RWPE2 (cell line): ENCODE measurements around the gene CIB1.
A peak's percentile ranks its signal among the peaks of the same experiment; 100 is the strongest.

Experiments used
- ATAC-seq: fragments of 200-7000 bp; cut with Tn5 transposase; 3 replicates; pipeline ENCODE4 v1.9.1; 2021; ENCODE audit warnings: low read depth
- DNase-seq: peaks from one replicate; pipeline ENCODE4 v3.0.0-alpha.2; 2020; ENCODE audit warnings: low spot score
- H3K27ac ChIP-seq: fragments of 450-650 bp; 2 replicates; pipeline ENCODE4 v1.5.1; 2017; ENCODE audit warnings: mild to moderate bottlenecking; ENCODE audit not compliant: poor library complexity, severe bottlenecking
- H3K27me3 ChIP-seq: fragments of 250-450 bp; sonication (Bioruptor Pico); 2 replicates; pipeline ENCODE4 v1.5.1; 2021; ENCODE audit warnings: mild to moderate bottlenecking, moderate library complexity; ENCODE audit not compliant: insufficient read depth, poor library complexity, severe bottlenecking
- H3K36me3 ChIP-seq: fragments of 250-450 bp; sonication (Bioruptor Pico); 2 replicates; pipeline ENCODE4 v1.5.1; 2020; ENCODE audit warnings: low read depth, mild to moderate bottlenecking, moderate library complexity
- H3K4me1 ChIP-seq: fragments of 250-450 bp; sonication (Bioruptor Pico); 2 replicates; pipeline ENCODE4 v1.5.1; 2021; ENCODE audit warnings: mild to moderate bottlenecking, moderate library complexity; ENCODE audit not compliant: insufficient read depth, poor library complexity, severe bottlenecking
- H3K4me3 ChIP-seq: fragments of 250-450 bp; sonication (Bioruptor Pico); 2 replicates; pipeline ENCODE4 v1.5.1; 2021; ENCODE audit warnings: mild to moderate bottlenecking, moderate library complexity; ENCODE audit not compliant: severe bottlenecking
- H3K9me3 ChIP-seq: fragments of 250-450 bp; sonication (Bioruptor Pico); 2 replicates; pipeline ENCODE4 v1.5.1; 2021; ENCODE audit warnings: mild to moderate bottlenecking, moderate library complexity; ENCODE audit not compliant: severe bottlenecking
- TF ChIP-seq, protein P1 (sequence below): fragments of 450-650 bp; IDR thresholded peaks from one replicate; pipeline ENCODE4 v1.5.1; 2017; ENCODE audit warnings: mild to moderate bottlenecking, moderate library complexity; ENCODE audit not compliant: poor library complexity, severe bottlenecking

Gene CIB1

DNA sequence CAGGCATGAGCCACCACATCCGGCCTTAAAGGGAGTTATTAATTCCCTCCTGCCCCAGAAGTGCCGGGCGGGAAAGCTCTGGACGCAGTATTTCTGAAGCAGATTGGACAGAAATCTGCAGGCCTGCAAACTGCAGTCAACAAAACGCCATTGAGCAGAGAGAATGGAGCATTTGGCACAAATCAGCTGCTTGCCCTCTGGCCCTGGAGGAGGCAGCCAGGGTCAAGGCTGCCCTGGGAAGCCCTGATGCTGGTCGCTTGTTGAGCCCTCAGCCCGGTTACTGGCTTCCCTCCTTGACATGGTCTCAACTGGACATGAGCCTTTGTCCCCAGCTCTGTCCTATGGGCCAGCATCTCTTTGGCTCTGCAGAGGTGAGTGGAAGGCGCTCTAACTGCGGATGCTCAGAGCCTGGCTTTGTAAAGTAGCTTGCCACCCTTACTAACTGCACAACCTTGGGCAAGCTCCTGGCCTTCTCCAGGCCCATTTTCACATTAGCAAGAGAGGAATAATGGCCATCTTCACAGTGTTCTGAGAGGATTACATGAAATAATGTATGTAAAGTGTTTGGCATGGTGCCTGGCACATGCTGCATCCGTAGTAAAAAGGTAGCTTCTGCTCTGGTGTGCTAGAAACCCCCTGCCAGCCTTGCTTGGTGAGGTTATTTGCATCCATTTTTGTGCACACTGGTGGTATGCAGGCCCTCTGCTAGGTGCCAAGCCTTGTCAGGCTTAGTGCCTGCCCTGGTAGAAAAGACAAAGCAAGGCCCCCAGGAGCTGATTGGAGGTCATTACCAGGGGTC lies 28.5 kb downstream of the CIB1 start:
- Histone ChIP-seq H3K9me3 (no peaks in the 10 kb centered on the region), H3K4me3 (no peak overlapping the region), H3K27me3 (no peaks in the 10 kb centered on the region), H3K4me1 (peaks cover 55% of the 10 kb centered on the region), H3K27ac (peak overlapping the region; percentile 98), H3K36me3 (peaks cover 87% of the 10 kb centered on the region)
- no peak for ATAC-seq
- DNase-seq: no peak
- TF ChIP-seq, protein P1, sequence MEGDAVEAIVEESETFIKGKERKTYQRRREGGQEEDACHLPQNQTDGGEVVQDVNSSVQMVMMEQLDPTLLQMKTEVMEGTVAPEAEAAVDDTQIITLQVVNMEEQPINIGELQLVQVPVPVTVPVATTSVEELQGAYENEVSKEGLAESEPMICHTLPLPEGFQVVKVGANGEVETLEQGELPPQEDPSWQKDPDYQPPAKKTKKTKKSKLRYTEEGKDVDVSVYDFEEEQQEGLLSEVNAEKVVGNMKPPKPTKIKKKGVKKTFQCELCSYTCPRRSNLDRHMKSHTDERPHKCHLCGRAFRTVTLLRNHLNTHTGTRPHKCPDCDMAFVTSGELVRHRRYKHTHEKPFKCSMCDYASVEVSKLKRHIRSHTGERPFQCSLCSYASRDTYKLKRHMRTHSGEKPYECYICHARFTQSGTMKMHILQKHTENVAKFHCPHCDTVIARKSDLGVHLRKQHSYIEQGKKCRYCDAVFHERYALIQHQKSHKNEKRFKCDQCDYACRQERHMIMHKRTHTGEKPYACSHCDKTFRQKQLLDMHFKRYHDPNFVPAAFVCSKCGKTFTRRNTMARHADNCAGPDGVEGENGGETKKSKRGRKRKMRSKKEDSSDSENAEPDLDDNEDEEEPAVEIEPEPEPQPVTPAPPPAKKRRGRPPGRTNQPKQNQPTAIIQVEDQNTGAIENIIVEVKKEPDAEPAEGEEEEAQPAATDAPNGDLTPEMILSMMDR: no peak

DNA sequence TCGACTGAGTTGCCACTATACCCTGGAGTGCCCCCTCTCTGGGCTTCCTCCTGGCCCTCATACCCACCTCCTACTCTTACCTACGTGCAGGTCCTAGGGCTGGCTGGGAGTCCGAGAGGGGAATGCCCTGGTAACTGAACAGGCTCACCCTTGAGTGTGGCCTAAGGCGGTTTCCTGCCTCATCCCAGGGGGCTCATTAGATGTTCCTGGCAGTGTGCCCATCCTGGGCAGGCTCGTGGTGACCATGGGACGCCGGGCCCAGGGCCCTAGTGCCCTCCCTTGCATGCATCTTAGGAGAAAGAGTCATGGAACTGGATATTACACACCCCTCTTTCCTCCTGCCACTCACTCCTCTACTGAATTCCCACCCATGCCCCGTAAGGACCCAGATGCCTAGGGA lies 29.8 kb downstream of the CIB1 start:
- no peaks in the 10 kb centered on the region for H3K27me3 ChIP-seq
- H3K27ac ChIP-seq: peak overlapping the region; percentile 98
- TF ChIP-seq, protein P1: no peak
- H3K4me3 ChIP-seq: peak overlapping the region; percentile 73
- DNase-seq (no peak), ATAC-seq (no peak)
- no peaks in the 10 kb centered on the region for H3K9me3 ChIP-seq
- H3K4me1 ChIP-seq: peaks cover 46% of the 10 kb centered on the region
- H3K36me3 ChIP-seq: peaks cover 73% of the 10 kb centered on the region

DNA sequence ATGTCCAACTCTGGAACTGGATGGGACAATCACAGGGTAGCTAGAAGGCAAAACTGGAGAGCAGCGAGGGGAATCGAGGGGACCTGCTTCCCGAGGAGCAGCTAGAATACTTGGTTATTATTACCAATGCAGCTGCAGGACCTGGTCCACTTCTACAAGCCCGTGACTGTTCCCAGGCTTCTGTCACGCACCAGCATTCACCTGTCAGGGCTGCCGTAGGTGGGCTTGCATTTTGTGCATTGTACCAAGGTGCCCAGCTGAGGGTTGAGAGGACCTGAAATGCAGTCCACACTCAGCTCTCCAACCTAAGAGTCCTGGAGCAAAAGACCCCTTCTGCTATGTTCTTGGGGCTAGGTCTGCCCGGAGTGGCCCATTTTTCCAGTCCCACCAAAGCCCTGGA lies 30.3 kb downstream of the CIB1 start:
- Histone ChIP-seq H3K27me3 (no peaks in the 10 kb centered on the region), H3K36me3 (peaks cover 73% of the 10 kb centered on the region), H3K9me3 (no peaks in the 10 kb centered on the region), H3K27ac (peak overlapping the region; percentile 98), H3K4me1 (peaks cover 43% of the 10 kb centered on the region), H3K4me3 (peak overlapping the region; percentile 73)
- ATAC-seq (no peak), DNase-seq (no peak)
- TF ChIP-seq, protein P1: no peak

DNA sequence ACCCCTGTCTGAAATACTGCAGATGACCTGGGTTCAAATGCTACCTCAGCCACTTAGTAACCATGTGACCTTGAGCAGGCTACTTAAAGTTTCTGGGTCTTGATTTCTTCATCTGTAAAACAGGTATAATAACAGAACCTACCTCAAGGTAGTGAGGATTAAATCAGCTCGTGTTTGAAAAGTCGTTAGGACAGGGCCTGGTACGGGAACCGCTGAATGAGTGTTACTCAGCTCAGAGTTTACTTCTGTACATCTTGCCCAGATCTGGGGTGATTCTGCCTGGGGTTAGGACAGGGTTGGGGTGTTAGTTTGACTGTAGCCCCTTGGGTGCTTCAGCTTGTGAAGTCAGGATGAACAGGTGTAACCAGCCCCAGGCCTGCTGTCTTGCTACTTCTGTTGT lies 30.8 kb downstream of the CIB1 start:
- Histone ChIP-seq H3K27ac (peak overlapping the region; percentile 98), H3K36me3 (peaks cover 73% of the 10 kb centered on the region), H3K9me3 (no peaks in the 10 kb centered on the region), H3K4me1 (peaks cover 47% of the 10 kb centered on the region), H3K27me3 (no peaks in the 10 kb centered on the region), H3K4me3 (peak overlapping the region; percentile 73)
- no peak for DNase-seq
- TF ChIP-seq, protein P1: no peak
- no peak for ATAC-seq

DNA sequence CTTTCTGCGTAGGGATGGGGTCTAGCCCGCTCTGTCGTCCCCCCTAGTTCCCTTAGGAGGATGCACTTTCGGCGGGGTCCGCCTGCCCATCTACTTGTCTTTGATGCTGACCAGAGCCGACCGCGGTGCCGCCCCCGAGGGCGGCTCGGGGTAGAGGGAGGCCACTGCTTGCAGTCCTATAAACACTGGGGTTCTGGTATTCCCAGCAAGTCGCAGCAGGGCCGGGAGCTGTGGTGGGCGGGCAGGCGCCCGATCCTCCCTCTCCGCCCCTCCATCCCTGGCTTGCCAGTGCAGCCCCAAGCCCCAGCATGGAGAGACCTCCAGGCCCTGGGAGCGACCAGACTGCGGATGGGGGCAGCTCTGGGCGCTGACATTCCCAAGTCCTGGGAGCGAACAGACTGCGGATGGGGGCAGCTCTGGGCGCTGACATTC lies 31.8 kb downstream of the CIB1 start:
- Histone ChIP-seq H3K36me3 (peaks cover 66% of the 10 kb centered on the region), H3K4me3 (peak overlapping the region; percentile 73), H3K27ac (peak overlapping the region; percentile 98), H3K4me1 (peaks cover 48% of the 10 kb centered on the region), H3K27me3 (no peaks in the 10 kb centered on the region), H3K9me3 (no peaks in the 10 kb centered on the region)
- DNase-seq: no peak
- TF ChIP-seq, protein P1: no peak
- peak; percentile 22 for ATAC-seq
